Vagina (tissue), 2 donors: ENCODE measurements around the gene ACADS.

Source experiments
- CTCF ChIP-seq, 3 experiments: fragments of 450-650 bp in 2 of 3; fragments of 200-600 bp in 1 of 3; sonication (generic) in 1 of 3; IDR thresholded peaks; one replicate each; pipeline ENCODE4 v1.5.1; 2017 to 2019; ENCODE audit warnings: antibody characterized with exemption in 3 of 3, mild to moderate bottlenecking in 2 of 3, moderate library complexity in 2 of 3
- POLR2A ChIP-seq, 2 donors: fragments of 450-650 bp; IDR thresholded peaks; one replicate each; pipeline ENCODE4 v1.6.1; 2017; ENCODE audit warnings: antibody characterized with exemption in 2 of 2, mild to moderate bottlenecking in 2 of 2, moderate library complexity in 2 of 2
- POLR2AphosphoS5 ChIP-seq, 2 donors: sonication (generic); formaldehyde crosslinking; IDR thresholded peaks; one replicate each; pipeline ENCODE4 v1.9.0; 2017; ENCODE audit warnings: antibody characterized with exemption in 2 of 2, mild to moderate bottlenecking in 2 of 2, low read depth in 1 of 2; ENCODE audit not compliant: insufficient read depth in 1 of 2

- no peak for TF ChIP-seq CTCF (IDR thresholded peaks at IDR 0.05)
- no peak for TF ChIP-seq POLR2A (IDR thresholded peaks at IDR 0.05)
- TF ChIP-seq POLR2AphosphoS5 (IDR thresholded peaks at IDR 0.05; ENCODE audit: insufficient read depth in 1 of 2, low read depth in 1 of 2) = no peak
Observed at GRCh38 chr12:120759591-120760348, 34.1 kb downstream of the ACADS start.
